Measurements from ENCODE around the gene SPECC1. TPM values are rescaled to one million over a fixed set of nuclear protein-coding genes. Genes with fewer than 3 reads are reported as not detected.
A peak's percentile ranks its signal among the peaks of the same experiment; 100 is the strongest.
"Not testable (repeated sequence)": the region's sequence is repeated elsewhere in the genome, so short reads cannot be mapped to it uniquely, and the experiment has no call there.

SPECC1 gene
- total RNA-seq, 1 donor from 2014 or later = 38.0 TPM

GRCh38 chr17:20320535-20321229 is 311.5 kb downstream of the SPECC1 start:
- H3K4me3 Mint-ChIP-seq; H3K9me3 Mint-ChIP-seq; H3K4me1 Mint-ChIP-seq (ENCODE audit: unreplicated experiment); H3K27me3 Mint-ChIP-seq; H3K27ac Mint-ChIP-seq; H3K36me3 Mint-ChIP-seq: not testable (repeated sequence)
- peak; percentile 99 for TF ChIP-seq CTCF (conservative IDR thresholded peaks at IDR 0.05)
- DNase-seq (ENCODE audit: extremely low spot score, unreplicated experiment) = peak; percentile 76

GRCh38 chr17:20321357-20321756 is 312.2 kb downstream of the SPECC1 start:
- H3K4me3 Mint-ChIP-seq, H3K9me3 Mint-ChIP-seq: not testable (repeated sequence)

GRCh38 chr17:20327739-20328138 is 318.6 kb downstream of the SPECC1 start:
- not testable (repeated sequence) for H3K36me3 Mint-ChIP-seq; H3K4me3 Mint-ChIP-seq; H3K27ac Mint-ChIP-seq; DNase-seq (ENCODE audit: extremely low spot score, unreplicated experiment); H3K27me3 Mint-ChIP-seq; H3K9me3 Mint-ChIP-seq; H3K4me1 Mint-ChIP-seq (ENCODE audit: unreplicated experiment)

More at GRCh38 chr17:20321357-20321756, 312.2 kb downstream of the SPECC1 start:
- not testable (repeated sequence) for H3K4me1 Mint-ChIP-seq (ENCODE audit: unreplicated experiment); H3K36me3 Mint-ChIP-seq; H3K27me3 Mint-ChIP-seq; H3K27ac Mint-ChIP-seq; DNase-seq (ENCODE audit: extremely low spot score, unreplicated experiment)

GRCh38 chr17:20351405-20351804 is 342.2 kb downstream of the SPECC1 start:
- H3K27ac Mint-ChIP-seq; H3K4me1 Mint-ChIP-seq (ENCODE audit: unreplicated experiment); H3K4me3 Mint-ChIP-seq; H3K36me3 Mint-ChIP-seq; H3K9me3 Mint-ChIP-seq; H3K27me3 Mint-ChIP-seq; DNase-seq (ENCODE audit: extremely low spot score, unreplicated experiment): not testable (repeated sequence)

- H3K4me3 Mint-ChIP-seq; DNase-seq (ENCODE audit: extremely low spot score, unreplicated experiment); H3K4me1 Mint-ChIP-seq (ENCODE audit: unreplicated experiment); H3K9me3 Mint-ChIP-seq; H3K27me3 Mint-ChIP-seq; H3K36me3 Mint-ChIP-seq; H3K27ac Mint-ChIP-seq: not testable (repeated sequence)
Observed at GRCh38 chr17:20352567-20352966, 343.4 kb downstream of the SPECC1 start.

GRCh38 chr17:20363846-20364245 is 354.7 kb downstream of the SPECC1 start:
- DNase-seq (ENCODE audit: extremely low spot score, unreplicated experiment); H3K27me3 Mint-ChIP-seq; H3K36me3 Mint-ChIP-seq; H3K27ac Mint-ChIP-seq; H3K4me1 Mint-ChIP-seq (ENCODE audit: unreplicated experiment); H3K9me3 Mint-ChIP-seq; H3K4me3 Mint-ChIP-seq: not testable (repeated sequence)

Other genes starting within 250 kb of the SPECC1 start
- gene ULK2, start 141.4 kb upstream of the SPECC1 start, total RNA-seq (ENCODE audit: low replicate concordance) = 16.7 and 25.7 TPM in 2 replicates
- gene AKAP10, start 31.5 kb upstream of the SPECC1 start, total RNA-seq (ENCODE audit: low replicate concordance) = 30.3 and 31.3 TPM in 2 replicates